SK-N-MC (cell line): Measurements from ENCODE around the gene SAMD14.

Experiments
- DNase-seq: peaks from one replicate; pipeline ENCODE4 v3.0.0-alpha.2; 2011; ENCODE audit warnings: low read depth, low spot score
- H3K27ac ChIP-seq: fragments of 200-600 bp; sonication (generic); 2 replicates; pipeline ENCODE4 v1.5.1; 2016; ENCODE audit warnings: mixed run types
- H3K36me3 ChIP-seq: fragments of 200-600 bp; sonication (generic); 2 replicates; pipeline ENCODE4 v1.6.1; 2017; ENCODE audit warnings: antibody characterized with exemption, low read length, mixed read lengths; ENCODE audit not compliant: insufficient read depth
- H3K4me3 ChIP-seq: fragments of 200-600 bp; sonication (generic); 2 replicates; pipeline ENCODE4 v1.5.1; 2016
- H3K9ac ChIP-seq: fragments of 200-600 bp; sonication (generic); 2 replicates; pipeline ENCODE4 v1.8.0; 2017; ENCODE audit warnings: mixed run types, mixed read lengths; ENCODE audit not compliant: insufficient read length
- H3K9me3 ChIP-seq: fragments of 200-600 bp; sonication (generic); 2 replicates; pipeline ENCODE4 v1.6.1; 2017; ENCODE audit warnings: low read depth, mild to moderate bottlenecking, antibody characterized with exemption, low read length, moderate library complexity, mixed read lengths
- EZH2 ChIP-seq: fragments of 200-600 bp; sonication (generic); IDR thresholded peaks from one replicate; pipeline ENCODE4 v1.6.1; 2017; ENCODE audit warnings: antibody characterized with exemption
- FOXP2 ChIP-seq: optimal IDR thresholded peaks from 2 replicates; pipeline ENCODE3; 2011; ENCODE audit warnings: mild to moderate bottlenecking, moderate library complexity; ENCODE audit not compliant: insufficient read depth; ENCODE audit errors: extremely low read length, control extremely low read depth
- POLR2AphosphoS5 ChIP-seq: IDR thresholded peaks from 2 replicates; pipeline ENCODE4 v1.6.1; 2012; ENCODE audit warnings: mild to moderate bottlenecking, low read depth, low read length, borderline replicate concordance

SAMD14 gene

GRCh38 chr17:50096092-50096491 lies 33.9 kb downstream of the SAMD14 start:
- DNase-seq = no peak
- H3K36me3 ChIP-seq = no peaks in the 10 kb centered on the region
- no peak overlapping the region for H3K9ac ChIP-seq
- H3K4me3 ChIP-seq = peak overlapping the region; percentile 85
- H3K9me3 ChIP-seq = no peaks in the 10 kb centered on the region
- H3K27ac ChIP-seq = no peak overlapping the region
- no peak for TF ChIP-seq EZH2
- TF ChIP-seq FOXP2 = no peak

GRCh38 chr17:50095626-50096037 lies 34.3 kb downstream of the SAMD14 start:
- peak overlapping the region; percentile 71 for H3K9ac ChIP-seq

DNA sequence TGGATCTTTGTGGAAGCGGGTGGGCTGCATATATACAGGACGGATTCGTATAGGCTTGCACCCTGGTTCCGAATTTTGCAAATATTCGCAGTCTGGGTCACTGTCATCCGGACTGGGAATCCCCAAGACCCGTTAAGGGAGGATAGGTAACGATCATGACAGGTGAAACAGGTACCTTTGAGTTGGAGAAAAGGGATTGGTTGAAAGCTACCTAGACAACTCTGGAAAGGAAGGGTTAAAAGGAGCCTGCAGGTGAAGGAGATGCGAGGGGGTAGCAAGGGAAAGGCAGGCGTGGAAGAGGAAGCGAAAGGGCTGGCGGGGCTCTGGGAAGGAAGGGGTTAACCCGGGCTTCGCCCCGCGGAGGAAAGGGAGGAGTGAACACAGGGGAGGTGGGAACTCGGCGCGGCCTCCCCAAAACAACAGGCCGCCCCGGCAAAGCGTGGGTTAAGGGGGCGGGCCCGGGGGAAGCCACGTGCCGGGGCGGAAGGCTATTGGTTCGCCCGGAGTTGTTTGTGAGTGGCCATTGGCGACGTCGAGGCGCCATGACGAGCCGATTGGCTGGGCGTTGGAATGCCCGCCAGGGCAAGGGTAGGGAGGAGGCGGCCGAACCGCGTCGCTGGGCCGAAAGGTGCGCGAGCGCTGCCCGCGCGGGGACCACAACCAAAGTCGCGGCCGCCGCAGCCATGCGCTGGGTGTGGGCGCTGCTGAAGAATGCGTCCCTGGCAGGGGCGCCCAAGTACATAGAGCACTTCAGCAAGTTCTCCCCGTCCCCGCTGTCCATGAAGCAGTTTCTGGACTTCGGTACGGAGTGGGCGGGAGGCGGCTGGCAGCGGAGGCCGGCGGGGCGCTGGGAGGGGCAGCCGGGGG lies 35.0 kb downstream of the SAMD14 start, which contains the start of gene PDK2:
TSS of gene PDK2 (plus strand) at position 599 of the 867 bp plus-strand sequence. CDS start at position 684, 85 bp downstream.
- Histone ChIP-seq H3K9me3 (no peaks in the 10 kb centered on the region), H3K36me3 (no peaks in the 10 kb centered on the region), H3K4me3 (peak within 1 kb of the TSS; percentile 85), H3K27ac (no peak within 1 kb of the TSS), H3K9ac (peak within 1 kb of the TSS; percentile 71)
- TF ChIP-seq EZH2 = no peak
- TF ChIP-seq POLR2AphosphoS5 = no peak; the same call in 1 of the 2 replicates
- TF ChIP-seq FOXP2 = no peak
- DNase-seq = no peak

More at GRCh38 chr17:50095626-50096037, 34.3 kb downstream of the SAMD14 start:
- Histone ChIP-seq H3K4me3 (peak overlapping the region; percentile 85), H3K36me3 (no peaks in the 10 kb centered on the region), H3K9me3 (no peaks in the 10 kb centered on the region), H3K27ac (no peak overlapping the region)
- TF ChIP-seq POLR2AphosphoS5 (no peak), EZH2 (no peak), FOXP2 (no peak)
- no peak for DNase-seq

DNA sequence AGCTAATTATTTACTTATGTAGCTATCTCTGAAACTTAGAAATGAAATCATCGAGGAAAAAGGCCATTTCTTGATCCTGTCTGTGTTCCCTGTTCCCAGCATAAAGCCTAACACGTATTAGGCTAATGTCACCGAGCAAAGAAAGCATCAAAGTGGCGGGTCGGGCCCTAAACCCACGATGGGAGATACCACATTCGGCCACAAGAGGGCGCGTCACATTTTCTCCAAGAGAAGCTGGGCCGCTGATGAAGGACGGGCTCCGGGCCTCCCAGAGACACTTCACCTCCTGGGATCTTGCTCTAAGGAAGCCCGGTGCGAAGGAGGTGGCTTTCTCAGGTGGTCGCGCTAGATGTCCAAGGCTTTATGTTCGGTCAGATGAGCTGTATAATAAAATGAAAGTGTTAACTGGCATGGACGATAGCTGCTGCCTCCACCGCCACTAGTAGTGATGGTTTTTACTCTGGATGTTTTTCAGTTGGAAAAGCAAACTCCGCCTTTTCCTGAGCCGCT lies 35.7 kb downstream of the SAMD14 start:
- Histone ChIP-seq H3K9me3 (no peaks in the 10 kb centered on the region), H3K36me3 (no peaks in the 10 kb centered on the region), H3K4me3 (peak overlapping the region; percentile 85), H3K9ac (no peak overlapping the region), H3K27ac (no peak overlapping the region)
- TF ChIP-seq FOXP2 (no peak), EZH2 (no peak), POLR2AphosphoS5 (no peak)
- peak; percentile 77 for DNase-seq

DNA sequence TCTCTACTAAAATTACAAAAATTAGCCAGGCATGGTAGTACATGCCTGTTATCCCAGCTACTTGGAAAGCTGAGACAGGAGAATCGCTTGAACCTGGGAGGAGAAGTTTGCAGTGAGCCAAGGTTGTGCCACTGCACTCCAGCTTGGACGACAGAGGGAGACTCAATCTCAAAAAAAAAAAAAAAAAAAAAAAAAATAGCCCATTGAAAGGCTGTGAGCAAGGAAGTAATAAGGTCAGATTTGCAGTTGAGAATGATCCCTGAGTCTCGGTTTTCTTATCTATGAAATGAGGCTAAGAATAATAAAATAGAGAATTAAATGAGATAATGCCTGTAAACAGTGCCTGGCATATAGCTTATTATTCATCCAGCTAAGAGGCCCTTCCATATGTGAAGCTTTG lies 36.2 kb downstream of the SAMD14 start:
- Histone ChIP-seq H3K4me3 (peak overlapping the region; percentile 85), H3K27ac (no peak overlapping the region), H3K36me3 (no peaks in the 10 kb centered on the region)

DNA sequence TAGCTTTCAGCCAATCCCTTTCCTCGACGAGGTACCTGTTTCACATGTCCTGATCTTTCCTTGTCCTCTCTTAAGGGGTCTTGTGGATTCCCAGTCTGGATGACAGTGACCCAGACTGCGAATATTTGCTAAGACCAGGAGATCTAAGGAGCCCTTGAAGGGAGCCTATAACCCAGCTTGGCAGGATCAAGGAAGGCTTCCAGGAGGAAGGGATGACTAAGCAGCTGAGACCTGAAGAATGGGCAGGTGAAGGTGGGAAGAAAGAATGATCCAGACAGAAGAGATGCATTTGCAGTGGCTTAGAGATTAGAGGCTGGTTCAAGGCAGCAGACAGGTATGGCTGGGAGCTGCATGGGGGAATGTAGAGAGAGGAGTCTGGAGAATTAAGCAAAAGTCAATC lies 36.7 kb downstream of the SAMD14 start:
- Histone ChIP-seq H3K36me3 (no peaks in the 10 kb centered on the region), H3K9me3 (no peaks in the 10 kb centered on the region), H3K27ac (no peak overlapping the region), H3K4me3 (no peak overlapping the region), H3K9ac (no peak overlapping the region)
- TF ChIP-seq FOXP2 (no peak), POLR2AphosphoS5 (no peak), EZH2 (no peak)
- no peak for DNase-seq

More for the DNA sequence above, 36.2 kb downstream of the SAMD14 start:
- Histone ChIP-seq H3K9me3 (no peaks in the 10 kb centered on the region), H3K9ac (no peak overlapping the region)
- no peak for DNase-seq
- TF ChIP-seq FOXP2 = no peak
- TF ChIP-seq EZH2 = no peak
- TF ChIP-seq POLR2AphosphoS5 = no peak

DNA sequence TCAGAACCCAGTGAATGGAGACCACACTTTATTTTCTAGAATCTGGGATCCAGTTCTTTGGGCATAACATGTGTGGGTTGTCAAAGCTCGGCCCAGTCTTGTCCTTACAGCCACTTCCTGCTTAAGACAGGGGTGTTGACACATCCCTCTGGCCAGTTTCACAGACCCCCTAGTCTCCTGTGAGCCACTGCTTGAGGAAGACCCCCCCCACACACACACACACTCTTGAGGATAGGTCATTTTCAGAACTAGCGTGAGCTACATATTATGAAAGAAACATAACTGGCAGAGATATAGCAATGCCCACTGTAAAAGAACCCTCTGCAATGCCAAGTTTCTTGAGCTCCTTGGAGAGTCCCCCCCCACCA lies 38.1 kb downstream of the SAMD14 start:
- H3K4me3 ChIP-seq = no peak overlapping the region
- H3K9me3 ChIP-seq = no peaks in the 10 kb centered on the region
- no peak overlapping the region for H3K27ac ChIP-seq
- no peaks in the 10 kb centered on the region for H3K36me3 ChIP-seq
- no peak overlapping the region for H3K9ac ChIP-seq
- DNase-seq = no peak
- TF ChIP-seq FOXP2 (no peak), POLR2AphosphoS5 (no peak), EZH2 (no peak)

DNA sequence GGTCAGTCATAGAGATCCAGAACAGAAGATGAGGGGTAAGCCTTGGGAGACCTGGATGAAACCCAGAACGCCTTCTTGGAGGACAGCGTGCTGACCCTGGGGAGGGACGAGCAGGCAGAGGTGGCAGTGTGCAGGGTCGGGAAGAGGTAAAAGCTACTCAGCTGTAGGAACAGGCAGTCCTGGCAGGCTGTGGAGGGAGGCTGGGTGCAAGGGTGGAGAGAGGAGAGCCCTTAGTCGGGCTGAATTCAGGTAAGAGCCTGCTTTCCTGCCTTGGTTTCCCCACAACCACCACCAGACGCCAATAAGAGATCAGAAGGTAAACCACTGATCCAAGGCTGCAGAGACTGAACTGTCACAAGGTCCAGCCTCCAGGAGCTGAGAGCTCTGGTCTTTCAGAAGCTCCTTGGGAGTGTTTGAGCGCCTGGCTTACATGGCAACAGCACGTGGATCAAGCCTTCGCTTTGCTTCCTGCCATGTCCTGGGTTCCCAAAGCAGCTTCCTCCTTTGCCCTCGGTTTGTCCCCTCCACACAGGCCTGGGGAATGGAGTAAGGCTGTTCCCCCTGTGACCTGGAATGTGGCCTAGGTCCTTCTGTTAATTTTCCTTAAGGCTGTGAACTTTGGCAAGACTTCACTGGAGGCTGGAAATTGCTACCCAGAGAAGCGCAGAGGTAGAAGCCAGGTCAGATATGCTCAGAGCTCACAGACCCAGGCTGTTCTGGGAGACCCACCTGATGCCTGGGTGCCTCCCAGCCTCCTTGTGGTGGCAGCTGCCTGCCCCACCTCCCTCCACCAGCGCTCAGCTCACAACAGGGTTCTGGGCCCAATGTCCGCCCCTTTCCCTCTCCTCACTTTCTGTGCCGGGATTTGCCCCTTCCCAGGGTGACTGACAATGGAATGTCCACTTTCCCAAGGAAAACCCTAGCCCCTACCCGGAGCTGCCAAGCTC lies 38.7 kb downstream of the SAMD14 start:
- Histone ChIP-seq H3K27ac (no peak overlapping the region), H3K36me3 (no peaks in the 10 kb centered on the region), H3K9ac (no peak overlapping the region), H3K9me3 (no peaks in the 10 kb centered on the region), H3K4me3 (no peak overlapping the region)
- no peak for DNase-seq
- no peak for TF ChIP-seq EZH2
- TF ChIP-seq POLR2AphosphoS5 = no peak
- no peak for TF ChIP-seq FOXP2
